ENCODE measurements around the gene YIPF6.
"Not testable (repeated sequence)": the region's sequence is repeated elsewhere in the genome, so short reads cannot be mapped to it uniquely, and the experiment has no call there.

Gene YIPF6

GRCh38 chrX:68498508-68499379 lies at the start of gene YIPF6:
YIPF6 (plus strand) TSS chrX:68499051; CDS start chrX:68499067, 16 bp downstream.
- peak; percentile 76 for DNase-seq

- no peak for DNase-seq
Measured at GRCh38 chrX:68451720-68452119, 47.1 kb upstream of the YIPF6 start.

GRCh38 chrX:68454476-68455150 lies 44.2 kb upstream of the YIPF6 start:
- DNase-seq = no peak

- no peak for DNase-seq
Measured at GRCh38 chrX:68455151-68455510, 43.7 kb upstream of the YIPF6 start.

GRCh38 chrX:68461093-68461492 lies 37.8 kb upstream of the YIPF6 start:
- no peak for DNase-seq

GRCh38 chrX:68461576-68461975 lies 37.3 kb upstream of the YIPF6 start:
- no peak for DNase-seq

- DNase-seq = no peak
Measured at GRCh38 chrX:68462197-68462596, 36.7 kb upstream of the YIPF6 start.

- no peak for DNase-seq
Measured at GRCh38 chrX:68462653-68463052, 36.2 kb upstream of the YIPF6 start.

- no peak for DNase-seq
Measured at GRCh38 chrX:68463880-68464279, 35.0 kb upstream of the YIPF6 start.

GRCh38 chrX:68464796-68465195 lies 34.1 kb upstream of the YIPF6 start:
- no peak for DNase-seq

GRCh38 chrX:68480969-68481368 lies 17.9 kb upstream of the YIPF6 start:
- no peak for DNase-seq

- not testable (repeated sequence) for DNase-seq
Measured at GRCh38 chrX:68486198-68486597, 12.7 kb upstream of the YIPF6 start.

- no peak for DNase-seq
Measured at GRCh38 chrX:68487254-68487653, 11.6 kb upstream of the YIPF6 start.

GRCh38 chrX:68487924-68488323 lies 10.9 kb upstream of the YIPF6 start:
- no peak for DNase-seq

GRCh38 chrX:68488657-68489056 lies 10.2 kb upstream of the YIPF6 start:
- DNase-seq = no peak

- DNase-seq = no peak
Measured at GRCh38 chrX:68490644-68491043, 8.2 kb upstream of the YIPF6 start.

- DNase-seq = no peak
Measured at GRCh38 chrX:68492583-68492982, 6.3 kb upstream of the YIPF6 start.

- not testable (repeated sequence) for DNase-seq
Measured at GRCh38 chrX:68493776-68494175, 5.1 kb upstream of the YIPF6 start.

GRCh38 chrX:68498044-68498507 lies 775 bp upstream of the YIPF6 start:
- DNase-seq = no peak

GRCh38 chrX:68499543-68500504 lies 973 bp downstream of the YIPF6 start:
- DNase-seq = no peak

- DNase-seq = no peak
Measured at GRCh38 chrX:68503836-68504636, 5.2 kb downstream of the YIPF6 start.

- DNase-seq = no peak
Measured at GRCh38 chrX:68506649-68507048, 7.8 kb downstream of the YIPF6 start.

Measured in CD4-positive, alpha-beta T cell treated with Interleukin-15 for 1 hour (primary cell).